ENCODE measurements around the gene ABCA4.

DNA sequence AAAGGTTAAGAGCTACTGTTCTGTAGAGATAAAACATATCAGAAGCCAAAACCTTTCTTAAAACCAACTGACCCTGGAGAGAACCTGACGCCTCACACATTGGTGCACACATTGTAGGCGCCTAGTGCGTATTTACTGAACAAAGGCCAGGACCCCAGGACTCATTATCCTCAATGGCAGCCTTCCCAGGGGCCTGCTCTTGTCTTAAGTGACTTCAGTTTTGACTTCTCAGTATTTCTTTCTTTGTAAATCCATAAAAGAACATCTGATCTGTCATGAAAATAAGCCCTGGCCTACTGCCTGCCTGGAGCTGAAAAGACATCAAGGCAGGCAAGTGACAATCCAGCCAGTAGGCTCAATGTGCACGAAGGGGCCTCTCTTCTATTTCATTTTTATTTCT, 27.6 kb downstream of the ABCA4 start:
- TF ChIP-seq, protein P1, sequence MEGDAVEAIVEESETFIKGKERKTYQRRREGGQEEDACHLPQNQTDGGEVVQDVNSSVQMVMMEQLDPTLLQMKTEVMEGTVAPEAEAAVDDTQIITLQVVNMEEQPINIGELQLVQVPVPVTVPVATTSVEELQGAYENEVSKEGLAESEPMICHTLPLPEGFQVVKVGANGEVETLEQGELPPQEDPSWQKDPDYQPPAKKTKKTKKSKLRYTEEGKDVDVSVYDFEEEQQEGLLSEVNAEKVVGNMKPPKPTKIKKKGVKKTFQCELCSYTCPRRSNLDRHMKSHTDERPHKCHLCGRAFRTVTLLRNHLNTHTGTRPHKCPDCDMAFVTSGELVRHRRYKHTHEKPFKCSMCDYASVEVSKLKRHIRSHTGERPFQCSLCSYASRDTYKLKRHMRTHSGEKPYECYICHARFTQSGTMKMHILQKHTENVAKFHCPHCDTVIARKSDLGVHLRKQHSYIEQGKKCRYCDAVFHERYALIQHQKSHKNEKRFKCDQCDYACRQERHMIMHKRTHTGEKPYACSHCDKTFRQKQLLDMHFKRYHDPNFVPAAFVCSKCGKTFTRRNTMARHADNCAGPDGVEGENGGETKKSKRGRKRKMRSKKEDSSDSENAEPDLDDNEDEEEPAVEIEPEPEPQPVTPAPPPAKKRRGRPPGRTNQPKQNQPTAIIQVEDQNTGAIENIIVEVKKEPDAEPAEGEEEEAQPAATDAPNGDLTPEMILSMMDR (IDR thresholded peaks at IDR 0.05) = no peak
- no peak for TF ChIP-seq POLR2A (IDR thresholded peaks at IDR 0.05)
